HEK293 (cell line): ENCODE data around the gene MINDY1.

Source experiments
- CTCF ChIA-PET: fragments of 350-600 bp; formaldehyde crosslinking; extraction: SDS; loops from one replicate; lab custom pipeline; 2021; ENCODE audit warnings: antibody characterized with exemption; lab: Yijun Ruan, JAX
- POLR2A ChIA-PET: fragments of 300-600 bp; formaldehyde crosslinking; extraction: SDS; loops from one replicate; lab custom pipeline; 2020; ENCODE audit warnings: antibody characterized with exemption, inconsistent platforms; lab: Yijun Ruan, JAX
- H3K27ac ChIP-seq: fragments of 200-500 bp; sonication (Bioruptor generic); 2 replicates; pipeline ENCODE4 v1.5.1; 2014; ENCODE audit warnings: low read depth, low read length, control low read depth, inconsistent platforms; ENCODE audit errors: extremely low read depth
- H3K36me3 ChIP-seq, 2 experiments: fragments of 200-500 bp in 1 of 2; sonication (Bioruptor generic) in 1 of 2; 1 replicate in 1 of 2; 2 replicates in 1 of 2; pipeline ENCODE4 v1.5.1; 2014 to 2017; ENCODE audit warnings: inconsistent platforms in 2 of 2, low read length in 2 of 2; ENCODE audit not compliant: control insufficient read depth in 2 of 2, insufficient read depth in 1 of 2
- H3K4me1 ChIP-seq: fragments of 200-500 bp; sonication (Bioruptor generic); 2 replicates; pipeline ENCODE4 v1.5.1; 2014; ENCODE audit warnings: mild to moderate bottlenecking, low read length, inconsistent platforms; ENCODE audit not compliant: control insufficient read depth, insufficient read depth
- H3K4me3 ChIP-seq: 2 replicates; pipeline ENCODE4 v1.5.1; 2011; ENCODE audit warnings: low read depth, mild to moderate bottlenecking, control low read depth, low read length, moderate library complexity
- H3K9me3 ChIP-seq: fragments of 200-500 bp; sonication (Bioruptor generic); 2 replicates; pipeline ENCODE4 v1.5.1; 2014; ENCODE audit warnings: low read depth, low read length, inconsistent platforms; ENCODE audit not compliant: control insufficient read depth, insufficient read depth
- HOXC10 ChIP-seq: sonication (generic); formaldehyde crosslinking; IDR thresholded peaks from 2 replicates; pipeline ENCODE4 v1.8.1; 2023; ENCODE audit warnings: mild to moderate bottlenecking, missing genetic modification reagents
- HOXD13 ChIP-seq: sonication (generic); formaldehyde crosslinking; IDR thresholded peaks from 2 replicates; pipeline ENCODE4 v1.8.0; 2022; ENCODE audit warnings: missing genetic modification reagents, borderline replicate concordance
- KLF1 ChIP-seq: fragments of 450-650 bp; formaldehyde crosslinking; IDR thresholded peaks from 2 replicates; pipeline ENCODE4 v1.5.1; 2016; ENCODE audit warnings: missing biosample characterization, missing genetic modification characterization
- MEIS1 ChIP-seq: sonication (generic); formaldehyde crosslinking; IDR thresholded peaks from 2 replicates; pipeline ENCODE4 v1.8.1; 2022; ENCODE audit warnings: missing genetic modification reagents, mild to moderate bottlenecking, borderline replicate concordance
- SETDB1 ChIP-seq: IDR thresholded peaks from one replicate; pipeline ENCODE4 v1.6.1; 2017; ENCODE audit warnings: mild to moderate bottlenecking, low read length, moderate library complexity, mixed read lengths; ENCODE audit not compliant: insufficient read length
- SP3 ChIP-seq: fragments of 450-650 bp; formaldehyde crosslinking; IDR thresholded peaks from 2 replicates; pipeline ENCODE4 v1.5.1; 2016; ENCODE audit warnings: missing biosample characterization, missing genetic modification characterization
- YY2 ChIP-seq: fragments of 450-650 bp; formaldehyde crosslinking; IDR thresholded peaks from 2 replicates; pipeline ENCODE4 v1.5.1; 2016; ENCODE audit warnings: missing biosample characterization, missing genetic modification characterization
- ZBTB1 ChIP-seq: fragments of 450-650 bp; formaldehyde crosslinking; IDR thresholded peaks from 2 replicates; pipeline ENCODE4 v1.5.1; 2016; ENCODE audit warnings: missing biosample characterization, missing genetic modification characterization
- ZBTB17 ChIP-seq: fragments of 450-650 bp; formaldehyde crosslinking; IDR thresholded peaks from 2 replicates; pipeline ENCODE4 v1.5.1; 2016; ENCODE audit warnings: missing biosample characterization, missing genetic modification characterization
- ZEB2 ChIP-seq: fragments of 450-650 bp; formaldehyde crosslinking; IDR thresholded peaks from 2 replicates; pipeline ENCODE4 v1.5.1; 2016; ENCODE audit warnings: missing biosample characterization, missing genetic modification characterization
- ZFP37 ChIP-seq: fragments of 450-650 bp; formaldehyde crosslinking; IDR thresholded peaks from 2 replicates; pipeline ENCODE4 v1.5.1; 2016; ENCODE audit warnings: missing biosample characterization, missing genetic modification characterization
- ZFP69B ChIP-seq: fragments of 450-650 bp; formaldehyde crosslinking; IDR thresholded peaks from 2 replicates; pipeline ENCODE4 v1.5.1; 2016; ENCODE audit warnings: missing biosample characterization, missing genetic modification characterization
- ZNF140 ChIP-seq: fragments of 450-650 bp; formaldehyde crosslinking; IDR thresholded peaks from 2 replicates; pipeline ENCODE4 v1.5.1; 2016; ENCODE audit warnings: missing biosample characterization, missing genetic modification characterization
- ZNF157 ChIP-seq: fragments of 450-650 bp; formaldehyde crosslinking; IDR thresholded peaks from 2 replicates; pipeline ENCODE4 v1.5.1; 2016; ENCODE audit warnings: missing biosample characterization, missing genetic modification characterization
- ZNF211 ChIP-seq: fragments of 450-650 bp; formaldehyde crosslinking; IDR thresholded peaks from 2 replicates; pipeline ENCODE4 v1.5.1; 2016; ENCODE audit warnings: low read depth, missing biosample characterization, missing genetic modification characterization
- ZNF248 ChIP-seq: fragments of 450-650 bp; formaldehyde crosslinking; IDR thresholded peaks from 2 replicates; pipeline ENCODE4 v1.5.1; 2017; ENCODE audit warnings: missing biosample characterization, missing genetic modification characterization
- ZNF341 ChIP-seq: fragments of 450-650 bp; formaldehyde crosslinking; IDR thresholded peaks from 2 replicates; pipeline ENCODE4; 2016; ENCODE audit warnings: low read depth, missing biosample characterization, missing genetic modification characterization
- ZNF404 ChIP-seq: fragments of 450-650 bp; formaldehyde crosslinking; IDR thresholded peaks from 2 replicates; pipeline ENCODE4 v1.5.1; 2017; ENCODE audit warnings: missing biosample characterization, missing genetic modification characterization
- ZNF610 ChIP-seq: fragments of 450-650 bp; formaldehyde crosslinking; IDR thresholded peaks from 2 replicates; pipeline ENCODE4 v1.5.1; 2016; ENCODE audit warnings: missing biosample characterization, missing genetic modification characterization, borderline replicate concordance
- ZNF645 ChIP-seq: fragments of 450-650 bp; formaldehyde crosslinking; IDR thresholded peaks from 2 replicates; pipeline ENCODE4; 2016; ENCODE audit warnings: missing biosample characterization, missing genetic modification characterization
- ZNF707 ChIP-seq: fragments of 450-650 bp; formaldehyde crosslinking; IDR thresholded peaks from 2 replicates; pipeline ENCODE4 v1.5.1; 2016; ENCODE audit warnings: missing biosample characterization, missing genetic modification characterization
- ZNF837 ChIP-seq: fragments of 450-650 bp; formaldehyde crosslinking; IDR thresholded peaks from 2 replicates; pipeline ENCODE4 v1.5.1; 2016; ENCODE audit warnings: missing biosample characterization, missing genetic modification characterization
- ZSCAN30 ChIP-seq: fragments of 450-650 bp; IDR thresholded peaks from 2 replicates; pipeline ENCODE4 v1.5.1; 2018; ENCODE audit warnings: missing biosample characterization, mild to moderate bottlenecking, missing genetic modification characterization, moderate library complexity
- ZXDB ChIP-seq: fragments of 450-650 bp; formaldehyde crosslinking; IDR thresholded peaks from 2 replicates; pipeline ENCODE4 v1.5.1; 2016; ENCODE audit warnings: missing biosample characterization, missing genetic modification characterization
- TF ChIP-seq, protein P1 (sequence below): fragments of 450-650 bp; formaldehyde crosslinking; IDR thresholded peaks from 2 replicates; pipeline ENCODE4 v1.5.1; 2016; ENCODE audit warnings: missing biosample characterization, missing genetic modification characterization
- TF ChIP-seq, protein P2 (sequence below): fragments of 450-650 bp; formaldehyde crosslinking; IDR thresholded peaks from 2 replicates; pipeline ENCODE4 v1.5.1; 2017; ENCODE audit warnings: missing biosample characterization, missing genetic modification characterization

The MINDY1 gene

DNA sequence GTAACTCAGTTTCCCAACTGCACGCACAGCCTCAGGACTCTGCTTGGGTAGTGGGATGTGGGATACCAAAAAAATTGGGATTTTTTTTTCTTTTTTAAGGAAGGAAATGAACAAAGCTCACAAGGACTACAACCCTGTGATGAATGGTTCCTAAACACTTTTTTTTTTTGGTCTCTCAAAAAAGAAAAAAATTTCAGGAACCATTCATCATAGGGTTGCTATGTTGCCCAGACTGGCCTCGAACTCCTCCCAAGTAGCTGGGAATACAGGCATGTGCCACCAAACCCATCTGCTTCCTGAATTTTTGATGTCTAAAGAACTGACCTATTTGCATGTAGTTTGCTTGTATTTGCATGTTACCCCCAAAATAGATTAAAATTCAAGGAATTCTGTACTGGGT, 6.8 kb downstream of the MINDY1 start (continued):
- TF ChIP-seq ZNF610 (tag by site-specific recombination), result no peak
- no peak for TF ChIP-seq ZNF837 (tag by site-specific recombination)
- TF ChIP-seq ZNF157, result no peak
- no peak for TF ChIP-seq ZSCAN30 (tag by site-specific recombination)
- no peak for TF ChIP-seq ZNF211
- no peak for TF ChIP-seq ZNF707 (tag by site-specific recombination)

DNA sequence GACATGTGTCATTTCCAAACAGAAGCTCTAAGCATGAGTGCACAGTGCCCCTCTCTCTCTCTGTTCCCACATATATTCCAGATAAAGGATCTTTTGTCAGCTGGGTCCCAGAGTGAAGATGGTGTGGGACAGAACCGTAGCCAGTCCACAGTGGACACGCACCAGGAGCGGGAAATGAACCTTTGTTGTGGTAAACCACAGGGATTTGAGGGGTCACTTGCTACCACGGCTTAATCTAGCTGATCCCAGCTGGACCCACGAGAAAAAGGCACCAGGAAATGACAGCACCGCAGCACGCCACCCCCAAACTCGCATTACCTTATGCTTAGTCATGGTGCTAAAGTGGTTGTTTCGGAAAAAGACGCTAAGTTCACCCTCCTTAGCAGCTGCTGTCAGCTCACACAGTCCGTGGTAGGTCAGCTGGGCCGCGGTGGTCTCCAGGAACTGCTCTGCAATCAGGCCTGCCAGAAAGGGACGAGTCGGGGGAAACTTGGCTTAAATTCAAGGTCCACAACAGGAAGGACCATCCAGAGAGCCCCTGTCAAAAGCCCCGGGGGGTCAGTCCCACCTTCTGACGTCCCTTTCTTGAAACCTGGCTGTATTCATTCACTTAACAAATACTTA, 7.5 kb downstream of the MINDY1 start:
- H3K36me3 ChIP-seq, result peaks cover 0 to 64% of the 10 kb centered on the region in 2 experiments; a peak in 1 of 3 replicates
- TF ChIP-seq ZBTB17 (tag by site-specific recombination) (no peak), HOXC10 (no peak), MEIS1 (CRISPR knock-in tag) (no peak), SP3 (tag by site-specific recombination) (no peak), ZXDB (tag by site-specific recombination) (no peak), ZNF341 (no peak), ZNF645 (tag by site-specific recombination) (no peak), ZFP69B (no peak), HOXD13 (CRISPR knock-in tag) (no peak), ZNF140 (tag by site-specific recombination) (no peak), KLF1 (tag by site-specific recombination) (no peak), ZNF404 (no peak), ZNF248 (no peak), ZEB2 (no peak), SETDB1 (no peak), ZFP37 (tag by site-specific recombination) (no peak), ZBTB1 (tag by site-specific recombination) (no peak), YY2 (no peak)
- TF ChIP-seq, protein P1, sequence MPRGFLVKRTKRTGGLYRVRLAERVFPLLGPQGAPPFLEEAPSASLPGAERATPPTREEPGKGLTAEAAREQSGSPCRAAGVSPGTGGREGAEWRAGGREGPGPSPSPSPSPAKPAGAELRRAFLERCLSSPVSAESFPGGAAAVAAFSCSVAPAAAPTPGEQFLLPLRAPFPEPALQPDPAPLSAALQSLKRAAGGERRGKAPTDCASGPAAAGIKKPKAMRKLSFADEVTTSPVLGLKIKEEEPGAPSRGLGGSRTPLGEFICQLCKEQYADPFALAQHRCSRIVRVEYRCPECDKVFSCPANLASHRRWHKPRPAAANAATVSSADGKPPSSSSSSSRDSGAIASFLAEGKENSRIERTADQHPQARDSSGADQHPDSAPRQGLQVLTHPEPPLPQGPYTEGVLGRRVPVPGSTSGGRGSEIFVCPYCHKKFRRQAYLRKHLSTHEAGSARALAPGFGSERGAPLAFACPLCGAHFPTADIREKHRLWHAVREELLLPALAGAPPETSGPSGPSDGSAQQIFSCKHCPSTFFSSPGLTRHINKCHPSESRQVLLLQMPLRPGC (tag by site-specific recombination), result no peak
- TF ChIP-seq, protein P2, sequence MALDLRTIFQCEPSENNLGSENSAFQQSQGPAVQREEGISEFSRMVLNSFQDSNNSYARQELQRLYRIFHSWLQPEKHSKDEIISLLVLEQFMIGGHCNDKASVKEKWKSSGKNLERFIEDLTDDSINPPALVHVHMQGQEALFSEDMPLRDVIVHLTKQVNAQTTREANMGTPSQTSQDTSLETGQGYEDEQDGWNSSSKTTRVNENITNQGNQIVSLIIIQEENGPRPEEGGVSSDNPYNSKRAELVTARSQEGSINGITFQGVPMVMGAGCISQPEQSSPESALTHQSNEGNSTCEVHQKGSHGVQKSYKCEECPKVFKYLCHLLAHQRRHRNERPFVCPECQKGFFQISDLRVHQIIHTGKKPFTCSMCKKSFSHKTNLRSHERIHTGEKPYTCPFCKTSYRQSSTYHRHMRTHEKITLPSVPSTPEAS (tag by site-specific recombination), result no peak
- CTCF ChIA-PET, result interaction anchor here (0.5 to 1.0 kb wide), 4 partner anchors 20 to 342 kb away, joined by 3 to 4 read pairs (median 4); no protein-coding TSS in a partner anchor

More for the DNA sequence above, 7.5 kb downstream of the MINDY1 start:
- H3K4me3 ChIP-seq, result no peak overlapping the region
- POLR2A ChIA-PET, result no interaction called here
- H3K9me3 ChIP-seq, result no peaks in the 10 kb centered on the region
- H3K4me1 ChIP-seq, result no peaks in the 10 kb centered on the region
- H3K27ac ChIP-seq, result no peak overlapping the region
